HEK293 (cell line): ENCODE data around the gene PSMB11.
A peak's percentile ranks its signal among the peaks of the same experiment; 100 is the strongest.

Experiments
- CTCF ChIA-PET: fragments of 350-600 bp; formaldehyde crosslinking; extraction: SDS; loops from one replicate; lab custom pipeline; 2021; ENCODE audit warnings: antibody characterized with exemption; lab: Yijun Ruan, JAX
- POLR2A ChIA-PET: fragments of 300-600 bp; formaldehyde crosslinking; extraction: SDS; loops from one replicate; lab custom pipeline; 2020; ENCODE audit warnings: antibody characterized with exemption, inconsistent platforms; lab: Yijun Ruan, JAX
- H3K27ac ChIP-seq: fragments of 200-500 bp; sonication (Bioruptor generic); 2 replicates; pipeline ENCODE4 v1.5.1; 2014; ENCODE audit warnings: low read depth, low read length, control low read depth, inconsistent platforms; ENCODE audit errors: extremely low read depth
- H3K36me3 ChIP-seq, 2 experiments: fragments of 200-500 bp in 1 of 2; sonication (Bioruptor generic) in 1 of 2; 1 replicate in 1 of 2; 2 replicates in 1 of 2; pipeline ENCODE4 v1.5.1; 2014 to 2017; ENCODE audit warnings: inconsistent platforms in 2 of 2, low read length in 2 of 2; ENCODE audit not compliant: control insufficient read depth in 2 of 2, insufficient read depth in 1 of 2
- H3K4me1 ChIP-seq: fragments of 200-500 bp; sonication (Bioruptor generic); 2 replicates; pipeline ENCODE4 v1.5.1; 2014; ENCODE audit warnings: mild to moderate bottlenecking, low read length, inconsistent platforms; ENCODE audit not compliant: control insufficient read depth, insufficient read depth
- H3K4me3 ChIP-seq: 2 replicates; pipeline ENCODE4 v1.5.1; 2011; ENCODE audit warnings: low read depth, mild to moderate bottlenecking, control low read depth, low read length, moderate library complexity
- H3K9me3 ChIP-seq: fragments of 200-500 bp; sonication (Bioruptor generic); 2 replicates; pipeline ENCODE4 v1.5.1; 2014; ENCODE audit warnings: low read depth, low read length, inconsistent platforms; ENCODE audit not compliant: control insufficient read depth, insufficient read depth
- BCL11A ChIP-seq: fragments of 450-650 bp; formaldehyde crosslinking; IDR thresholded peaks from 2 replicates; pipeline ENCODE4 v1.5.1; 2016; ENCODE audit warnings: low read depth, missing biosample characterization, missing genetic modification characterization
- GLIS1 ChIP-seq: fragments of 450-650 bp; formaldehyde crosslinking; IDR thresholded peaks from 2 replicates; pipeline ENCODE4 v1.5.1; 2016; ENCODE audit warnings: missing biosample characterization, missing genetic modification characterization
- HOXA7 ChIP-seq: sonication (generic); formaldehyde crosslinking; IDR thresholded peaks from 2 replicates; pipeline ENCODE4 v1.8.1; 2022; ENCODE audit warnings: missing genetic modification reagents, borderline replicate concordance
- HOXC10 ChIP-seq: sonication (generic); formaldehyde crosslinking; IDR thresholded peaks from 2 replicates; pipeline ENCODE4 v1.8.1; 2023; ENCODE audit warnings: mild to moderate bottlenecking, missing genetic modification reagents
- IKZF3 ChIP-seq: fragments of 450-650 bp; IDR thresholded peaks from 2 replicates; pipeline ENCODE4 v1.5.0; 2018; ENCODE audit warnings: missing biosample characterization, mild to moderate bottlenecking, missing genetic modification characterization, moderate library complexity
- KLF1 ChIP-seq: fragments of 450-650 bp; formaldehyde crosslinking; IDR thresholded peaks from 2 replicates; pipeline ENCODE4 v1.5.1; 2016; ENCODE audit warnings: missing biosample characterization, missing genetic modification characterization
- KLF7 ChIP-seq: fragments of 450-650 bp; formaldehyde crosslinking; IDR thresholded peaks from 2 replicates; pipeline ENCODE4 v1.5.1; 2016; ENCODE audit warnings: missing biosample characterization, missing genetic modification characterization, borderline replicate concordance
- MZF1 ChIP-seq: fragments of 450-650 bp; formaldehyde crosslinking; IDR thresholded peaks from 2 replicates; pipeline ENCODE4 v1.5.1; 2017; ENCODE audit warnings: missing biosample characterization, missing genetic modification characterization, borderline replicate concordance
- TRIM28 ChIP-seq: IDR thresholded peaks from 2 replicates; pipeline ENCODE4 v1.6.1; 2011; ENCODE audit warnings: low read length, control low read depth, borderline replicate concordance
- YY1 ChIP-seq: fragments of 450-650 bp; formaldehyde crosslinking; IDR thresholded peaks from 2 replicates; pipeline ENCODE4 v1.5.1; 2018; ENCODE audit warnings: missing biosample characterization, missing genetic modification characterization
- ZBTB17 ChIP-seq: fragments of 450-650 bp; formaldehyde crosslinking; IDR thresholded peaks from 2 replicates; pipeline ENCODE4 v1.5.1; 2016; ENCODE audit warnings: missing biosample characterization, missing genetic modification characterization
- ZBTB48 ChIP-seq: fragments of 450-650 bp; formaldehyde crosslinking; IDR thresholded peaks from 2 replicates; pipeline ENCODE4 v1.5.1; 2016; ENCODE audit warnings: missing biosample characterization, missing genetic modification characterization
- ZNF10 ChIP-seq: fragments of 450-650 bp; formaldehyde crosslinking; IDR thresholded peaks from 2 replicates; pipeline ENCODE4 v1.5.1; 2017; ENCODE audit warnings: missing biosample characterization, missing genetic modification characterization
- ZNF121 ChIP-seq: fragments of 450-650 bp; formaldehyde crosslinking; IDR thresholded peaks from 2 replicates; pipeline ENCODE4 v1.5.1; 2016; ENCODE audit warnings: missing biosample characterization, missing genetic modification characterization
- ZNF133 ChIP-seq: fragments of 450-650 bp; formaldehyde crosslinking; IDR thresholded peaks from 2 replicates; pipeline ENCODE4 v1.5.1; 2016; ENCODE audit warnings: missing biosample characterization, missing genetic modification characterization
- ZNF311 ChIP-seq: fragments of 450-650 bp; formaldehyde crosslinking; IDR thresholded peaks from 2 replicates; pipeline ENCODE4 v1.5.1; 2017; ENCODE audit warnings: missing biosample characterization, missing genetic modification characterization, borderline replicate concordance
- ZNF510 ChIP-seq: fragments of 450-650 bp; formaldehyde crosslinking; IDR thresholded peaks from 2 replicates; pipeline ENCODE4 v1.5.1; 2018; ENCODE audit warnings: mild to moderate bottlenecking, missing genetic modification characterization, missing biosample characterization; ENCODE audit not compliant: insufficient replicate concordance
- ZNF513 ChIP-seq: fragments of 450-650 bp; IDR thresholded peaks from 2 replicates; pipeline ENCODE4 v1.5.1; 2018; ENCODE audit warnings: missing biosample characterization, missing genetic modification characterization
- ZNF514 ChIP-seq: fragments of 450-650 bp; formaldehyde crosslinking; IDR thresholded peaks from 2 replicates; pipeline ENCODE4 v1.5.1; 2016; ENCODE audit warnings: missing biosample characterization, missing genetic modification characterization
- ZNF518A ChIP-seq: fragments of 450-650 bp; formaldehyde crosslinking; conservative IDR thresholded peaks from 2 replicates; pipeline ENCODE4 v1.5.1; 2016; ENCODE audit warnings: low read depth, missing biosample characterization, missing genetic modification characterization
- ZNF544 ChIP-seq: fragments of 450-650 bp; formaldehyde crosslinking; IDR thresholded peaks from 2 replicates; pipeline ENCODE4 v1.5.0; 2017; ENCODE audit warnings: missing biosample characterization, missing genetic modification characterization
- ZNF560 ChIP-seq: fragments of 450-650 bp; formaldehyde crosslinking; IDR thresholded peaks from 2 replicates; pipeline ENCODE4 v1.5.1; 2017; ENCODE audit warnings: missing biosample characterization, missing genetic modification characterization, borderline replicate concordance
- ZNF561 ChIP-seq: fragments of 450-650 bp; IDR thresholded peaks from 2 replicates; pipeline ENCODE4 v1.5.1; 2018; ENCODE audit warnings: missing biosample characterization, missing genetic modification characterization, borderline replicate concordance
- ZNF610 ChIP-seq: fragments of 450-650 bp; formaldehyde crosslinking; IDR thresholded peaks from 2 replicates; pipeline ENCODE4 v1.5.1; 2016; ENCODE audit warnings: missing biosample characterization, missing genetic modification characterization, borderline replicate concordance
- ZNF645 ChIP-seq: fragments of 450-650 bp; formaldehyde crosslinking; IDR thresholded peaks from 2 replicates; pipeline ENCODE4; 2016; ENCODE audit warnings: missing biosample characterization, missing genetic modification characterization
- ZNF670 ChIP-seq: fragments of 450-650 bp; formaldehyde crosslinking; IDR thresholded peaks from 2 replicates; pipeline ENCODE4 v1.5.1; 2016; ENCODE audit warnings: missing biosample characterization, missing genetic modification characterization, low read depth
- ZSCAN23 ChIP-seq: fragments of 450-650 bp; formaldehyde crosslinking; IDR thresholded peaks from 2 replicates; pipeline ENCODE4 v1.5.1; 2016; ENCODE audit warnings: missing biosample characterization, missing genetic modification characterization
- ZSCAN4 ChIP-seq: fragments of 450-650 bp; formaldehyde crosslinking; IDR thresholded peaks from 2 replicates; pipeline ENCODE4 v1.5.1; 2017; ENCODE audit warnings: missing biosample characterization, missing genetic modification characterization
- ZXDB ChIP-seq: fragments of 450-650 bp; formaldehyde crosslinking; IDR thresholded peaks from 2 replicates; pipeline ENCODE4 v1.5.1; 2016; ENCODE audit warnings: missing biosample characterization, missing genetic modification characterization

PSMB11 gene

DNA sequence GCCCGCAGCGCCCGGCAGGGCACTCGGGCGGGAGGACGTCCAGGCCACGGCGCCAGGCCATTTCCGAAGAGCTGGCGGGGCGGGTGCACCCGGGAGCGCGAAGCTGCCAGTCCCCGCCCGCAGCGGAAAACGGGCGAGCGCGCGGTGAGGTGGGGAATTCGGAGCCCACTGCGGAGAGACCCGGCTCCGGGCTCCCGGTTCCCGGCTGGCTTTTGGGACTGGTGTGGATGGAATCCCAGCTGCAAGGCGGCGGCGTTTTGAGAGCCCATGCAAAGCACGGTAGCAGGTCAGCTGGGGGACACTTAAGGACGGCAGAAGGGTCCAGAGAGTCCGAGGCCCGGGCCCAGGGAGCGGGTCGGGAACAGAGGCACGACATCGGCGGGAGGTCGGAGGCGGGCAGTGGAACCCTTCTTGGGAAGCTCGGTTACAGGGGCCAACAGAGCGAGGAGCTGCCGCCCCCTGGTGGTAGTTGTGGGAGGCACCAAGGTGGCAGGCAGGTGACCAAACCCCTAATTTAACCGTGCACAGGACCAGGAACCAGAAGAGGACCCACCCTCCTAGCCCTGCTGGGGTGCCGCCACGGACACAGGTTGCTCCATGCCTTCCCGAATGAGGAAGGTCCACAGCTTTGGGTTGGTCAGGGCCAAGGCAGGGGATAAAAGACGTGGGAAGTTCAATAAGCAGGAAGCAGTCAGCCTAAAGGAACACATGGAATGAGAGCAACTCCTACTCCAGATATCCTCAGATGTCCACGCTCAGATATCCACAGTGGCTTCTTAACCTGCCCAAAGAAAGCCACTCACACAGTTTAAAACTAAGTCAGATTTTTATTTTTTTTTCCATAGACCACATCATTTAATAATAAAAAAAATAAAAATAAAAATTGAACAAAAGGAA is 16.0 kb downstream of the PSMB11 start:
- POLR2A ChIA-PET: interaction anchor here (0.6 to 2.9 kb wide), 19 partner anchors 8 to 128 kb away, joined by 3 to 33 read pairs (median 9); partner anchors contain the start of genes ACIN1, AJUBA, C14orf119 and HAUS4
- H3K36me3 ChIP-seq: peaks cover 26 to 64% of the 10 kb centered on the region in 2 experiments
- TF ChIP-seq ZSCAN23 (tag by site-specific recombination): no peak
- peak; percentile 88; the same call in 1 of the 2 replicates for TF ChIP-seq ZBTB48 (tag by site-specific recombination)
- TF ChIP-seq ZNF513 (tag by site-specific recombination): no peak
- TF ChIP-seq ZNF670 (tag by site-specific recombination): no peak
- no peak for TF ChIP-seq ZSCAN4 (tag by site-specific recombination)
- peak; percentile 92 for TF ChIP-seq ZXDB
- peak; percentile 66 for TF ChIP-seq ZBTB17 (tag by site-specific recombination)
- TF ChIP-seq YY1 (tag by site-specific recombination): no peak
- TF ChIP-seq IKZF3 (tag by site-specific recombination): peak; percentile 96
- peak; percentile 35; the same call in 1 of the 2 replicates for TF ChIP-seq TRIM28
- TF ChIP-seq ZNF510 (tag by site-specific recombination): no peak
- TF ChIP-seq ZNF518A: no peak
- no peak for TF ChIP-seq ZNF133
- no peak for TF ChIP-seq ZNF560 (tag by site-specific recombination)
- TF ChIP-seq KLF1: 0 out of 2 replicates have a peak, but pooled peaks have one; percentile 19
- TF ChIP-seq GLIS1: peak; percentile 83
- TF ChIP-seq ZNF10 (tag by site-specific recombination): no peak
- no peak for TF ChIP-seq ZNF514
- no peak for TF ChIP-seq BCL11A (tag by site-specific recombination)
- peak; percentile 64; the same call in 1 of the 2 replicates for TF ChIP-seq ZNF610 (tag by site-specific recombination)
- 0 out of 2 replicates have a peak, but pooled peaks have one; percentile 26 for TF ChIP-seq MZF1 (tag by site-specific recombination)
- peak; percentile 80; the same call in 1 of the 2 replicates for TF ChIP-seq ZNF561
- no peak for TF ChIP-seq HOXC10 (CRISPR knock-in tag)
- TF ChIP-seq ZNF544 (tag by site-specific recombination): no peak
- peak; percentile 98 for TF ChIP-seq ZNF121 (tag by site-specific recombination)
- no peak for TF ChIP-seq ZNF645 (tag by site-specific recombination)
- TF ChIP-seq ZNF311 (tag by site-specific recombination): no peak
- TF ChIP-seq HOXA7 (CRISPR knock-in tag): no peak
- 0 out of 2 replicates have a peak, but pooled peaks have one; percentile 16 for TF ChIP-seq KLF7 (tag by site-specific recombination)

More for the DNA sequence above, 16.0 kb downstream of the PSMB11 start:
- peaks cover 4% of the 10 kb centered on the region; the same call in 1 of the 2 replicates for H3K4me1 ChIP-seq
- H3K4me3 ChIP-seq: peak overlapping the region; percentile 65
- peak overlapping the region; percentile 73 for H3K27ac ChIP-seq
- H3K9me3 ChIP-seq: no peaks in the 10 kb centered on the region
- CTCF ChIA-PET: interaction anchor here (0.6 to 16.2 kb wide), 29 partner anchors 9 to 735 kb away, joined by 3 to 469 read pairs (median 4); partner anchors contain the start of genes AJUBA, CIROP and HAUS4
